Neutrophil (primary cell): ENCODE data around the gene RASA2.

Experiments used
- H3K27ac ChIP-seq: fragments of 200-600 bp; sonication (generic); 2 replicates; pipeline ENCODE4 v1.5.1; 2016; ENCODE audit warnings: mild to moderate bottlenecking, moderate library complexity
- H3K27me3 ChIP-seq: fragments of 200-600 bp; sonication (generic); 2 replicates; pipeline ENCODE4 v1.6.0; 2016; ENCODE audit warnings: mild to moderate bottlenecking
- H3K36me3 ChIP-seq: fragments of 200-600 bp; sonication (generic); 2 replicates; pipeline ENCODE4 v1.5.1; 2017
- H3K4me1 ChIP-seq, 2 experiments: fragments of 200-600 bp in 1 of 2; sonication (generic) in 1 of 2; 1 replicate in 1 of 2; 2 replicates in 1 of 2; pipeline versions ENCODE4 v1.5.1 to v1.6.1; 2013 to 2016; ENCODE audit warnings: low read depth in 1 of 2, low read length in 1 of 2, mild to moderate bottlenecking in 1 of 2, moderate library complexity in 1 of 2; ENCODE audit not compliant: control insufficient read depth in 1 of 2, insufficient read depth in 1 of 2
- H3K4me3 ChIP-seq, 2 experiments: fragments of 200-600 bp in 1 of 2; sonication (generic) in 1 of 2; 1 replicate in 1 of 2; 2 replicates in 1 of 2; pipeline ENCODE4 v1.5.1; 2013 to 2016; ENCODE audit warnings: low read depth in 1 of 2, low read length in 1 of 2, mild to moderate bottlenecking in 1 of 2, moderate library complexity in 1 of 2
- H3K9me3 ChIP-seq: fragments of 200-600 bp; sonication (generic); 2 replicates; pipeline ENCODE4 v1.5.1; 2016
- TF ChIP-seq, protein P1 (sequence below): fragments of 200-600 bp; sonication (generic); IDR thresholded peaks from 2 replicates; pipeline ENCODE4 v1.5.1; 2016; ENCODE audit warnings: antibody characterized with exemption

Gene RASA2

DNA sequence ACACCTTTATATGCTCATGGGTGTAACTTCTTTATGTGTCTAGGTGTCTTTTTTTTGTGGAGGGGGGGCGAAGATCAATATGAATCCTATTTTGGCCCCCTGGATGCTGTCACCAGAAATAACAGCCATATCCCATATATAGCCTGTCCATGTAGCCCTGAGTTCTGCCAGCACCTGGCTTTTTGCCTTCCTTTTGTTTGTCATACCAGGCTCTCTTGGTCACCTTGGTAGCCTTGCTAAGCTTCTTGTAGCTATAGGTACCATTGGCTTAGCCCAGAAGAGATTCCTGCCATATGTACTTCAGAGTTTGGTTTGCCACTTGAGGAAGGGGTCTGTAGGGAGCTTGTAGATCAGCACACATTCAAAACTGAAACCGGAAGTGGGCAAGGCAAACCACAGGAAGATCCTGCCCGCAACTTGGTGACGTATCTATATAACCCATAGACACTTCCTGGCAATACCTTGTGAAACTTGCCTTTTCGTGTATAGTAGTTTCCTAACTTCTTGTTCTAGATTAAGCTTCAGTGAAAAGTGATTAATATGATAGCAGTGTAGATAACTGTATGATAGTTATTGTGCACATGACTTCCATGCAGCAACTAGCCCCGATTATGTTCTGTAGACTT is 11.9 kb downstream of the RASA2 start:
- Histone ChIP-seq H3K4me3 (peak overlapping the region; percentile 30 to 39), H3K27ac (peak overlapping the region; percentile 93), H3K36me3 (no peaks in the 10 kb centered on the region), H3K4me1 (peaks cover 41 to 50% of the 10 kb centered on the region in 2 experiments), H3K27me3 (no peaks in the 10 kb centered on the region), H3K9me3 (no peaks in the 10 kb centered on the region)
- TF ChIP-seq, protein P1, sequence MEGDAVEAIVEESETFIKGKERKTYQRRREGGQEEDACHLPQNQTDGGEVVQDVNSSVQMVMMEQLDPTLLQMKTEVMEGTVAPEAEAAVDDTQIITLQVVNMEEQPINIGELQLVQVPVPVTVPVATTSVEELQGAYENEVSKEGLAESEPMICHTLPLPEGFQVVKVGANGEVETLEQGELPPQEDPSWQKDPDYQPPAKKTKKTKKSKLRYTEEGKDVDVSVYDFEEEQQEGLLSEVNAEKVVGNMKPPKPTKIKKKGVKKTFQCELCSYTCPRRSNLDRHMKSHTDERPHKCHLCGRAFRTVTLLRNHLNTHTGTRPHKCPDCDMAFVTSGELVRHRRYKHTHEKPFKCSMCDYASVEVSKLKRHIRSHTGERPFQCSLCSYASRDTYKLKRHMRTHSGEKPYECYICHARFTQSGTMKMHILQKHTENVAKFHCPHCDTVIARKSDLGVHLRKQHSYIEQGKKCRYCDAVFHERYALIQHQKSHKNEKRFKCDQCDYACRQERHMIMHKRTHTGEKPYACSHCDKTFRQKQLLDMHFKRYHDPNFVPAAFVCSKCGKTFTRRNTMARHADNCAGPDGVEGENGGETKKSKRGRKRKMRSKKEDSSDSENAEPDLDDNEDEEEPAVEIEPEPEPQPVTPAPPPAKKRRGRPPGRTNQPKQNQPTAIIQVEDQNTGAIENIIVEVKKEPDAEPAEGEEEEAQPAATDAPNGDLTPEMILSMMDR: peak; percentile 23

DNA sequence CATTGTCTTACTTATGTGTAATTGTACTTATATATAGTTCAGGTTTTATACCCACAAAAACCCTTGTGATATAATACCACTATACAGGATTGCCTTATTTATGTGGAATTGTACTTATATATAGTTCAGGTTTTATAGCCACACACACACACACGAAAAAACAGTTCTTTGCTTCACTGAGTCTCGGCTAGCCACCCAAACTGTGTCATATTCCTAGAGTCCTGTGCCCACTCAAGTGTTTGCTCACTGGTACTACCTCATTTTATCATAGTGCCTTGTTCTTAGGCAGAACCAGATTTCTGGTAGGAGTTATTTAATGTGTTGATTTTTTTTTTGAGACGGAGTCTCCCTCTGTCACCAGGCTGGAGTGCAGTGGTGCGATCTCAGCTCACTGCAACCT is 12.5 kb downstream of the RASA2 start:
- Histone ChIP-seq H3K4me3 (peak overlapping the region; percentile 30 to 39), H3K27me3 (no peaks in the 10 kb centered on the region), H3K27ac (peak overlapping the region; percentile 93), H3K36me3 (no peaks in the 10 kb centered on the region), H3K9me3 (no peaks in the 10 kb centered on the region), H3K4me1 (peaks cover 41 to 48% of the 10 kb centered on the region in 2 experiments)
- TF ChIP-seq, protein P1: no peak

DNA sequence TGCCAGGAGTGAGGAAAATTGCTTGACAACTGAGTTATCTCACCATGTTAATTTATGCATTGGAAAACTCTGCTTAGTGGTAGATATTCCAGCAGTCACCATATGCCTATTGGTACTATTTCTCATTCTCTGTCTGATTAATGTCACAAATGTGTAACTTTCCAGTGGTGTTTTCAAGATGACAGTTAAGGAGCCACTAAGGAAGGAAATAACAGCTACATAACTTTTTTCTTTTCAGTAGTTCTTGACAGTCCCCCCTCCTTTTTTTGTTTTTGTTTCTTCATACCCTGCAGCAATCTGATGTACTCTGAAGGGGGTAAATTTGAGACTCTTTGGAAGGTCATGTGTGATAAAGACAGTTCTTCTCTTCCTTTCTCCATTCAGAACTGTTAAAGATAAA is 13.1 kb downstream of the RASA2 start:
- H3K27me3 ChIP-seq: no peaks in the 10 kb centered on the region
- H3K27ac ChIP-seq: peak overlapping the region; percentile 93
- no peaks in the 10 kb centered on the region for H3K36me3 ChIP-seq
- H3K9me3 ChIP-seq: no peaks in the 10 kb centered on the region
- TF ChIP-seq, protein P1: no peak
- H3K4me3 ChIP-seq: peak overlapping the region in 1 of 2 experiments; percentile 39
- H3K4me1 ChIP-seq: peaks cover 41 to 48% of the 10 kb centered on the region in 2 experiments

DNA sequence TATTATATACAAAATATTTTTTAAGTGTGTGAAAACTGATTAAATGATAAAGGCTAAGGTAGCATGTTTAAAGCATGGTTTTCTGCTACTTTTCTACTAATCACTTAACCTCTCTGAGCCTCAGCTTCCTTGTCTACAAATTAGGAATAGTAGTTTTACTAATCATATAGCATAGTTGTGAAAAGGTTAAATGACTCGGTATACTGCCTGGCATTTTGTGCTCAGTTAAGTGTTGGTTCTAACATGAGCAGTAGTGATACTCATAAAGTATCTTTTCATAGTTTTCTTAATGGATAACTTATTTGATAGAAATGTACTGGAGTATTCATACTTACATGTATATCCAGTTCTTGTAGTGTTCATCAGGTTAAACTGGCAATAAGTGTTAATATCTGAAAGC is 13.6 kb downstream of the RASA2 start:
- no peak overlapping the region for H3K4me3 ChIP-seq
- H3K27ac ChIP-seq: peak overlapping the region; percentile 93
- TF ChIP-seq, protein P1: no peak
- H3K9me3 ChIP-seq: no peaks in the 10 kb centered on the region
- H3K36me3 ChIP-seq: no peaks in the 10 kb centered on the region
- H3K4me1 ChIP-seq: peaks cover 41 to 48% of the 10 kb centered on the region in 2 experiments
- no peaks in the 10 kb centered on the region for H3K27me3 ChIP-seq

DNA sequence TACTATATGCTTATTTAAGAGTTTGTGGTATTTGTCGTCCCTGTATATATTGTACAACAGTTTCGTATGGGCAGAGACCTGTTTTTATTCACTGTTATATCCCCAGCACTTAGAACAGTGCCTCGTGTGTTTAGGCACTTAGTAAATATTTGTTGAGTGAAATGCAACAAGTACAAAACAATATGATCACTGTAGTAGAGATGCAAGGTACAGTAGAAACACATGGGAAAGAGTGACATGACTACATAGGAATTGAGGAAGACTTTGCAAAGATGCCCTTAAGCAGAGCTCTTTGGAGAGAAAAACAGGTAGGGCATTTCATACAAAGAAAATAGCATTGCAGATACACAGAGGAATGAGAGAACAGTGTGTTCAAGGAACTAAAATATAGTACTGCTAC is 18.3 kb downstream of the RASA2 start:
- H3K4me1 ChIP-seq: peaks cover 20 to 31% of the 10 kb centered on the region in 2 experiments
- H3K4me3 ChIP-seq: no peak overlapping the region
- H3K9me3 ChIP-seq: no peaks in the 10 kb centered on the region
- TF ChIP-seq, protein P1: no peak
- no peaks in the 10 kb centered on the region for H3K36me3 ChIP-seq
- no peak overlapping the region for H3K27ac ChIP-seq
- H3K27me3 ChIP-seq: no peaks in the 10 kb centered on the region
